Upper lobe of left lung (tissue), 4 donors: ENCODE data around the gene AMIGO2.

ENCODE experiments used
- CTCF ChIP-seq, 6 experiments: fragments of 450-650 bp in 4 of 6; fragments of 200-600 bp in 2 of 6; sonication (generic) in 2 of 6; IDR thresholded peaks; one replicate each; pipeline ENCODE4 v1.5.1; 2016 to 2019; ENCODE audit warnings: antibody characterized with exemption in 6 of 6
- EP300 ChIP-seq, 4 donors: sonication (generic); formaldehyde crosslinking; IDR thresholded peaks; one replicate each; pipeline ENCODE4 v1.5.1; 2017; ENCODE audit warnings: antibody characterized with exemption in 4 of 4, control low read depth in 2 of 4
- POLR2A ChIP-seq, 4 donors: fragments of 450-650 bp; IDR thresholded peaks; one replicate each; pipeline ENCODE4 v1.5.1; 2016 to 2017; ENCODE audit warnings: antibody characterized with exemption in 4 of 4, mild to moderate bottlenecking in 2 of 4
- POLR2AphosphoS5 ChIP-seq, 2 donors: sonication (generic); formaldehyde crosslinking; IDR thresholded peaks; one replicate each; pipeline ENCODE4 v1.5.1; 2017; ENCODE audit warnings: antibody characterized with exemption in 2 of 2

- TF ChIP-seq POLR2AphosphoS5 (IDR thresholded peaks at IDR 0.05) (no peak), POLR2A (IDR thresholded peaks at IDR 0.05) (no peak), CTCF (IDR thresholded peaks at IDR 0.05) (no peak), EP300 (IDR thresholded peaks at IDR 0.05) (no peak)
Measured at GRCh38 chr12:47105914-47106674, 26.3 kb upstream of the AMIGO2 start.
